GM13977 (cell line): ENCODE data around the gene NUDT3.

Experiments used
- DNase-seq: peaks from one replicate; pipeline ENCODE4 v3.0.0; 2012; ENCODE audit warnings: low spot score
- in situ Hi-C: fragments of 300-500 bp; cut with MboI; formaldehyde crosslinking; loops from one replicate; pipeline ENCODE4 v1.12.0; 2022; ENCODE audit warnings: low sequenced_read_pairs, low pct_unique_long_range_greater_than_20kb, mixed read lengths, inconsistent platforms; ENCODE audit not compliant: unreplicated experiment
- TF ChIP-seq, protein P1 (sequence below): IDR thresholded peaks from 2 replicates; pipeline ENCODE4 v1.5.1; 2012; ENCODE audit warnings: mild to moderate bottlenecking, control low read depth; ENCODE audit not compliant: insufficient read depth; ENCODE audit errors: extremely low read depth, missing control alignments

Gene NUDT3

GRCh38 chr6:34386316-34387137, 5.9 kb downstream of the NUDT3 start:
- TF ChIP-seq, protein P1, sequence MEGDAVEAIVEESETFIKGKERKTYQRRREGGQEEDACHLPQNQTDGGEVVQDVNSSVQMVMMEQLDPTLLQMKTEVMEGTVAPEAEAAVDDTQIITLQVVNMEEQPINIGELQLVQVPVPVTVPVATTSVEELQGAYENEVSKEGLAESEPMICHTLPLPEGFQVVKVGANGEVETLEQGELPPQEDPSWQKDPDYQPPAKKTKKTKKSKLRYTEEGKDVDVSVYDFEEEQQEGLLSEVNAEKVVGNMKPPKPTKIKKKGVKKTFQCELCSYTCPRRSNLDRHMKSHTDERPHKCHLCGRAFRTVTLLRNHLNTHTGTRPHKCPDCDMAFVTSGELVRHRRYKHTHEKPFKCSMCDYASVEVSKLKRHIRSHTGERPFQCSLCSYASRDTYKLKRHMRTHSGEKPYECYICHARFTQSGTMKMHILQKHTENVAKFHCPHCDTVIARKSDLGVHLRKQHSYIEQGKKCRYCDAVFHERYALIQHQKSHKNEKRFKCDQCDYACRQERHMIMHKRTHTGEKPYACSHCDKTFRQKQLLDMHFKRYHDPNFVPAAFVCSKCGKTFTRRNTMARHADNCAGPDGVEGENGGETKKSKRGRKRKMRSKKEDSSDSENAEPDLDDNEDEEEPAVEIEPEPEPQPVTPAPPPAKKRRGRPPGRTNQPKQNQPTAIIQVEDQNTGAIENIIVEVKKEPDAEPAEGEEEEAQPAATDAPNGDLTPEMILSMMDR, result no peak
- no peak for DNase-seq
- in situ Hi-C loops, result no loop called here

- TF ChIP-seq, protein P1, result no peak
- in situ Hi-C loops, result no loop called here
- no peak for DNase-seq
Measured at GRCh38 chr6:34385793-34386195, 6.7 kb downstream of the NUDT3 start.

DNA sequence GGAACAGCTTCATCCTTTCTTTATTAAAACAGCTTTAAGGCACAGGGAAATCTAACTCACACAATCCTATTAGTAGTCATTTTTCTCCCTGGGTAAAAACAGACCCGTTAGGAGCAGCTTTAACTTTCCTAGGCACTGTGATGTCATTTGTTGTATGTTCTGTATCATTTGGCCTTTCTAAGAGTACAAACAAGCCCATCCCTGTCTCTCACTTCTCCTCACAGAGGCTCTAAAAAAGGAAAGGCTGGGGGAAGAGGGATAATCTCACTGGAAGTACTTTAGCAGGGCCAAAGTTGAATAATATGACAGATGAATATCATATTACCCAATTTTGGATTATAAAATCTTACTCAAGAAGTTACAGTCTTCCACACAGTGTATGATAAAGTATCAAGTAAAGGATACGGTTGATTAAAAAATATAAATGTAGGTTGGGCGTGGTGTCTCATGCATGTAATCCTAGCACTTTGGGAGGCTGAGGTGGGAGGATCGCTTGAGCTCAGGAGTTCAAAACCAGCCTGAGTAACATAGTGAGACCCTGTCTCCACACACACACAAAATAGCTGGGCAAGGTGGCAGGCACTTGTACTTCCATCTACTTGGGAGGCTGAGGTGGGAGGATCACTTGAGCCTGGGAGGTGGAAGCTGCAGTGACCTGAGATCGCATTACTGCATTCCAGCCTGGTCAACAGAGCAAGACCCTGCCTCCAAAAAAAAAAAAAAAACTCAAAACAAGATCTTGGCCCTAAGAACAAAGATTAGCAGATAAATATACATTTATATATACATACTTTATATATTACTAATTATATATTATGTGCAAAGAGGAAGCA, 7.9 kb downstream of the NUDT3 start:
- no peak for DNase-seq
- TF ChIP-seq, protein P1, result no peak
- in situ Hi-C loops, result no loop called here

- in situ Hi-C loops, result no loop called here
Measured at GRCh38 chr6:34383656-34384320, 8.7 kb downstream of the NUDT3 start.

GRCh38 chr6:34383161-34383631, 9.3 kb downstream of the NUDT3 start:
- no peak for DNase-seq
- in situ Hi-C loops, result no loop called here

More at GRCh38 chr6:34383656-34384320, 8.7 kb downstream of the NUDT3 start:
- DNase-seq, result no peak
- TF ChIP-seq, protein P1, result no peak

More at GRCh38 chr6:34383161-34383631, 9.3 kb downstream of the NUDT3 start:
- TF ChIP-seq, protein P1, result no peak
